Thymus (tissue), 11 donors: ENCODE results near the gene PRR15L. TPM values are rescaled to one million over a fixed set of nuclear protein-coding genes. Genes with fewer than 3 reads are reported as not detected.

Source experiments
- DNase-seq, 9 donors: peaks; one replicate each; pipeline ENCODE4 v3.0.0-alpha.2; 2013; ENCODE audit warnings: low spot score in 9 of 9, low read depth in 6 of 9, missing footprints in 1 of 9
- H3K27ac ChIP-seq, 2 donors: one replicate each; pipeline ENCODE4 v1.5.1; 2013; ENCODE audit warnings: control low read depth in 1 of 2, low read depth in 1 of 2, low read length in 1 of 2, mild to moderate bottlenecking in 1 of 2, moderate library complexity in 1 of 2
- H3K27me3 ChIP-seq, 2 donors: one replicate each; pipeline ENCODE4 v1.5.1; 2013; ENCODE audit warnings: low read length in 1 of 2; ENCODE audit not compliant: control insufficient read depth in 2 of 2, insufficient read depth in 1 of 2
- H3K36me3 ChIP-seq, 2 donors: one replicate each; pipeline ENCODE4 v1.5.1; 2013; ENCODE audit warnings: low read length in 1 of 2, mild to moderate bottlenecking in 1 of 2, moderate library complexity in 1 of 2; ENCODE audit not compliant: control insufficient read depth in 2 of 2, insufficient read depth in 2 of 2
- H3K4me1 ChIP-seq, 2 donors: one replicate each; pipeline ENCODE4 v1.5.1; 2013; ENCODE audit warnings: low read length in 2 of 2; ENCODE audit not compliant: control insufficient read depth in 2 of 2, insufficient read depth in 2 of 2
- H3K4me3 ChIP-seq, 2 donors: one replicate each; pipeline ENCODE4 v1.5.1; 2013; ENCODE audit warnings: low read length in 2 of 2, control low read depth in 1 of 2, mild to moderate bottlenecking in 1 of 2
- H3K9me3 ChIP-seq, 2 donors: one replicate each; pipeline ENCODE4 v1.5.1; 2013; ENCODE audit warnings: low read length in 1 of 2, mild to moderate bottlenecking in 1 of 2; ENCODE audit not compliant: control insufficient read depth in 2 of 2, insufficient read depth in 1 of 2
- WGBS: extraction: QIAGEN DNeasy Blood & Tissue Kit; methylation state at CpG from one replicate; pipeline ENCODE4 v1.1.7; 2013; 5-methylcytosine and 5-hydroxymethylcytosine counted together
- polyA plus RNA-seq: library from polyadenylated mRNA; stranded (reverse); fragments of 200-250 nt; gene quantifications from one replicate; pipeline ENCODE4 v1.2.3, GENCODE V29; 2013
- total RNA-seq: library from RNA; stranded (reverse); fragments of 120-200 nt; gene quantifications from one replicate; pipeline ENCODE4 v1.2.4, GENCODE V29; 2013
- donor health status: healthy.

The PRR15L gene
- total and polyA plus RNA-seq, 2 donors, result 0.38 to 1.9 TPM

DNA sequence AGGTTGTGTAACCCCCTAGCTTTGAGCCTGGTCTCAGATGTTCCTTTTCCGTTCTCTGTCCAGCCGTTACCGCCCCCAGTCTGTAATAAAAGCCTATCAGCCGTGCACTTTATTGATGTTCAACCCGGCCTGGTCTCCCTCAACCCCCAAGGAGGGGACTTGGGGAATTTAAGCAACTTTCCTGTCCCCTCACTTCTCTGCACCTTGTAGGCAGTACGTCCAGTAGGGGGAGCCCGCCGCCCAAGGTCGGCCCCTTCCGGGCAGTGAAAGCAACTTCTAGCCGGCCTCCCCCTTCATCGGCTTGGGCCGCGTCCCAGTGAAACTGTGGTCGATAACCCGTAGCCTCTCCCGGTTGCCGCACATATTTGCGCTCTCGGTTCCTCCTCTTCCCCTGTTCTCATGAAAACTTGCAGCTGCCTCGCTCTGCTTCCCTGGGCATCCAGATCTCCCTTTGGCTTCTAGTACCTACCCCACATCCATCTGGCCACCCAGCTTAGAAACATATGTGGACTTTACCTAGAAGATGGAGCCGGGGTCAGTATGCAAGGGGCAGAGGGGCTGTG, 8.4 kb downstream of the PRR15L start:
- DNase-seq, result peak in 6 of 9 donors; percentile 47 to 83 (median 70)
- H3K27me3 ChIP-seq, result no peaks in the 10 kb centered on the region
- WGBS, result 15% methylated on average over 22 of the region's 22 CpGs
- peak overlapping the region; percentile 21 to 24 for H3K4me3 ChIP-seq
- peak overlapping the region; percentile 56 to 68 for H3K27ac ChIP-seq
- H3K4me1 ChIP-seq, result peaks cover 17 to 52% of the 10 kb centered on the region in 2 donors
- H3K9me3 ChIP-seq, result no peaks in the 10 kb centered on the region
- H3K36me3 ChIP-seq, result peaks cover 8 to 37% of the 10 kb centered on the region in 2 donors

DNA sequence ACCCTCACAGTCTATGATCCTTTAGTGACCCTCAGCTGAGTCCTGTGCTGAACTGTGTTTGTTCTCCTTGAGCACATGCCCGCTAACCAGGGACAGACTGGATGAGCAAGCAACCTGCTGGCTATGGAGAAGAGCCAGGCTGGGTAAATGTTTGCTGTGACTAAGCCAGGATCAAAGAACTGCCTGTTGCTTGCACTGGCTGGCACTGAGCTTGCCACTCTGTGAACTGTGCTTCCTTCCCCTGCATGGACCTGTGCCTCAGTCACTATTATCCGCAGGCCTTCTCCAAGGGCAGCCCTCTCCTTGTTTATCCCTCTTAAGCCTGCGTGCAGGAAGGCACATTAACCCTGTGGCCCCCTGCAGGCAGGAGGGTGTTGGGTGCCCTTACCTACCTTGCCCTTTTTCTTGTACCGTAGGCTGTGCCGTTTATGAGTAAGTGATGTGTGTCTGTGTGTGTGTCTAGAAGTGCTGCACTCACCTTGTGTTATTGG, 8.9 kb downstream of the PRR15L start:
- H3K9me3 ChIP-seq, result no peaks in the 10 kb centered on the region
- no peak overlapping the region for H3K4me3 ChIP-seq
- peaks cover 5 to 37% of the 10 kb centered on the region in 2 donors for H3K36me3 ChIP-seq
- no peak overlapping the region for H3K27ac ChIP-seq
- H3K27me3 ChIP-seq, result no peaks in the 10 kb centered on the region
- 80% methylated on average over 5 of the region's 5 CpGs for WGBS
- no peak for DNase-seq
- peaks cover 20 to 57% of the 10 kb centered on the region in 2 donors for H3K4me1 ChIP-seq

DNA sequence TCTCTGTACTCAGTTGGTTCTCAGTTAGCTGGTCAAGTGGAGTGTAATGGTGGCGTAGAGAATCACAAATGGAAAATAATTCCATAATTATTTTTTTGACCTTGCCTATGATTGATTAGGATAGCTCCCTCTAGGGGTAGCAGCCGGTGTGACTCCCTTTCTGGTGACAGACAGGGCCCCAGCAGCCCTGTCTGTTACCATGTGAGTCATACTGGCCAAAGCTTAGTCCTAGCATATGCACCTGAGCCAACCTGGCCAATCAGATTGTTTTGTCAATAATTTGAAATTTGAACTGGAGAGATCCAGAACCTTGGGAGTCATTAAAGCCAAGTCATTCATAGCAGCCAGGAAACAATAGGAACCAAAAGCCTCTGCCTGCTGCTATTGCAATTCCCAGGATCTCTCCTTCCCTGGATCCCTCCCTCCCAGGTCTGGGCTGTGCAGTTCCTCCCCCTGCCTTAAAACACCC, 10.7 kb downstream of the PRR15L start:
- Histone ChIP-seq H3K36me3 (peaks cover 4 to 37% of the 10 kb centered on the region in 2 donors), H3K4me1 (peaks cover 29 to 65% of the 10 kb centered on the region in 2 donors), H3K9me3 (no peaks in the 10 kb centered on the region), H3K27me3 (no peaks in the 10 kb centered on the region), H3K27ac (no peak overlapping the region), H3K4me3 (no peak overlapping the region)
- peak in 3 of 9 donors; percentile 47 to 66 (median 65) for DNase-seq
- 44% methylated on average over 2 of the region's 2 CpGs for WGBS

DNA sequence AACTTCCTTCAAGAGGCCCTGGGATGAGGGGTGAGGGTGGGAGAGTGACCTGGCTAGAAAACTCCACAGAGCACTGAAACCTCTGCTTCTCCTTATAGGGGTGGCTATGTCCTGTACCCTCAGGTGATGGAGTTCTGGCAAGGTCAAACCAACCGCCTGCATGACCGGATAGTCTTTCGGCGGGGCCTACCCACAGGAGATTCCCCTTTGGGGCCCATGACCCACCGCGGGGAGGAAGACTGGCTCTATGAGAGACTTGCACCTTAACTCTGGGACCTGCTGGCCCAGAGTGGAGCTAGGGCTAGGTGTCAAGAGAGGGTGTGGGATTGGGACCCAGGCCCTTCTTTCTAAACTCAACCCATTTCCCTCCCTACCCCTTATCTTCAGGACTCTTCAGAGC, 11.2 kb downstream of the PRR15L start:
- Histone ChIP-seq H3K4me1 (peaks cover 32 to 68% of the 10 kb centered on the region in 2 donors), H3K36me3 (peaks cover 4 to 37% of the 10 kb centered on the region in 2 donors), H3K9me3 (no peaks in the 10 kb centered on the region), H3K27ac (no peak overlapping the region), H3K4me3 (no peak overlapping the region), H3K27me3 (no peaks in the 10 kb centered on the region)
- DNase-seq, result no peak
- WGBS, result 94% methylated on average over 6 of the region's 6 CpGs

DNA sequence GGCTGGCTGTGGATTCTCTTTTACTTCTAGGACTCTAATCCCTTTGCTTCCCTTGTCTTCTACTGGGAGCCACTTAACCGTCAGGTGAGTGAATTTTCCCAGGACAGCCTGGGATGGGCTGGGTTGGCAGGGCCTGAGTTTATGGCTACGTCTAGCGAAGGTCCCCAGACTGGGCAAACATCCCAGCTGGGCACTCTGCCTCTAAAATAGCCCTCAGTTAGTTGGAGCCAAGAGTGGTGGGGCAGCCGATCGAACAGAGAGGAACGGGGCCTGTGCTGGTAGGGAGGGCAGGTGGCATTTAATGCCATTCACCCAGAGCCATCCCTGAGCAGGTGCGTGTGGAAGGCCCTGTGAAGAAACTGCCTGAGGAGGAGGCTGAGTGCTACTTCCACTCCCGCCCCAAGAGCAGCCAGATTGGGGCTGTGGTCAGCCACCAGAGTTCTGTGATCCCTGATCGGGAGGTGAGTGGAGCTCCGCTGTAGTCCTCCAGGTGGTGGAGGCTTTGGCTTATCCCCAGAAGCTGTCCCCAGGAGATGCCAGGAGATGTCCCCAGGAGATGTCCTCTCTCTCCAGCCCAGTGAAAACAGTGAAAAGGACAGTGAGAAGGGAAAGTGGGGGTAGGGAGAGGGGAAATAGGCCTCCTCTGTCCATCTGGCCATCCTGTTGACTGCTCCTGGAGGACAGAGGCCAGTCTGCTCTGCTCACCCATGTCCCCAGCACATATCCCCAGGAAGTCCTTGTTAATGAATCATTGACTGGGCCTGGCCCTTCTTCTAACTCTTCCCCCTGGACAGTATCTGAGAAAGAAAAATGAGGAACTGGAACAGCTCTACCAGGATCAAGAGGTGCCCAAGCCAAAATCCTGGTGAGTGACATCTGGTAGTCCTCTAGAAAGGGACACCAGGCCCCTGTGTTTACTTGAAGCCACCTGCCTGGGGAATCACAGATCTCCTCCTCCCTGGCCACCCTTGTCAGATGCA, 11.9 kb downstream of the PRR15L start:
- Histone ChIP-seq H3K9me3 (no peaks in the 10 kb centered on the region), H3K27ac (peak overlapping the region; percentile 64 to 84), H3K4me1 (peaks cover 32 to 72% of the 10 kb centered on the region in 2 donors), H3K4me3 (peak overlapping the region in 1 of 2 donors; percentile 32), H3K36me3 (peaks cover 4 to 37% of the 10 kb centered on the region in 2 donors), H3K27me3 (no peaks in the 10 kb centered on the region)
- WGBS, result 88% methylated on average over 10 of the region's 10 CpGs
- no peak for DNase-seq

DNA sequence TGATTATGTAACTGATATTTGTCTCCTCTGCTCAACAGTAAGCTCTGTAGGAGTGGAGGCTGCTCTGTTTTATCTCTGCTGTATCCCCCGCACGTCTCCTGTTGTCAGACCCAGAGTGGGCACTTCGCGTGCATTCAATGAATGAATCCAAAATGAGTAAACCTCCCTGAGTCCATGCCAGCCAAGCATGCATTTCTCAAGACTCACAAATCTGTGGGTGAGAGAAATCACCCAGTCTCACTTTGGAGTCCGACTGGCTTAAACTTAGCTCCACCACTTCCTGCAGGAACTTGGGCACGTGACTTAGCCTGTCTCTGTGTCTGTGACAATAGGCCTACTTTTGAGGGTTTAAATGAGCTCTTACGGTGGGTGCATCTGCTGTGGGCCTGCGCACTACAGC, 12.6 kb downstream of the PRR15L start:
- H3K27me3 ChIP-seq, result no peaks in the 10 kb centered on the region
- peak overlapping the region; percentile 74 to 84 for H3K27ac ChIP-seq
- 72% methylated on average over 8 of the region's 8 CpGs for WGBS
- H3K4me1 ChIP-seq, result peaks cover 28 to 68% of the 10 kb centered on the region in 2 donors
- peak in 3 of 9 donors; percentile 33 to 63 (median 46) for DNase-seq
- H3K9me3 ChIP-seq, result no peaks in the 10 kb centered on the region
- H3K36me3 ChIP-seq, result peaks cover 4 to 37% of the 10 kb centered on the region in 2 donors
- H3K4me3 ChIP-seq, result peak overlapping the region in 1 of 2 donors; percentile 32

DNA sequence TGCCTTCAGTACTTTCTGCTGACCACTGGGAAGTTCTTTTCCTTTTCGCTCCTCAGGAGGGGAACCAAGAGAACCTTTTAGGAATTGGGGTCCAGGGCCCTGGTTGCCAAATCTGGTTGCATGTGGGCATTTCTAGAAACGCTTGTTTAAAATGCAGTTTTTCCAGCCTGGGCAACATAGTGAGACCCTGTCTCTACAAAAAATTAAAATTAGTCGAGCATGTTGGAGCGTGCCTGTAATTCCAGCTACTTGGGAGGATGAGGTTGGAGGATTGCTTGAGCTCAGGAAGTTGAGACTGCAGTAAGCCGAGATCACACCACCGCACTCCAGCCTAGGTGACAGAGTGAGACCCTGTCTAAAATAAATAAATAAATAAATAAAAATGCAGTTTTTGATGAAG, 15.1 kb downstream of the PRR15L start:
- no peak for DNase-seq
- H3K36me3 ChIP-seq, result peaks cover 4 to 26% of the 10 kb centered on the region in 2 donors
- H3K4me3 ChIP-seq, result peak overlapping the region in 1 of 2 donors; percentile 73
- H3K4me1 ChIP-seq, result peaks cover 22 to 50% of the 10 kb centered on the region in 2 donors
- no peaks in the 10 kb centered on the region for H3K27me3 ChIP-seq
- no peaks in the 10 kb centered on the region for H3K9me3 ChIP-seq
- 81% methylated on average over 6 of the region's 6 CpGs for WGBS
- no peak overlapping the region for H3K27ac ChIP-seq

DNA sequence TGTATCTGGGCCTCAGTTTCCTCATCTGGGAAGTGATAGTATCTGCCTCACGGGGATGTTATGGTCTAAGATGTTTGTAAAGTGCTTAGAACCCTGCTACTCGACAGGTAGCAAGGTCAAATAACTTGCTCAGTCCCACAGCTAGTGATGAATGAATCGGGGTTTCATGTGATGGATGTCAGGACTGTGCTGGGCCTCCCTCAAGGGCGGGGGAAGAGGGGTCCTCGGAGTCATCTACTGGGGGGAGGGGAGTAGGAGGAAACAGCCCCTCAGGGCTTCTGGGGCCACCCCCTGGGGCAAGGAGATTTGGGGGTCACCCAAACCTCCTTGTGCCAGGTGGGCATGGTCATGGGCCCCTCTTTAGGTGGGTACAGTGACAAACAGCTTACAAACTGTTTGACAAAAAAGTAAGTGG, 15.6 kb downstream of the PRR15L start:
- H3K4me1 ChIP-seq, result peaks cover 22 to 50% of the 10 kb centered on the region in 2 donors

More for the DNA sequence above, 15.6 kb downstream of the PRR15L start:
- peak overlapping the region in 1 of 2 donors; percentile 27 for H3K27ac ChIP-seq
- no peaks in the 10 kb centered on the region for H3K9me3 ChIP-seq
- WGBS, result 10% methylated on average over 5 of the region's 5 CpGs
- H3K36me3 ChIP-seq, result peaks cover 4 to 24% of the 10 kb centered on the region in 2 donors
- no peaks in the 10 kb centered on the region for H3K27me3 ChIP-seq
- DNase-seq, result no peak
- peak overlapping the region; percentile 71 to 73 for H3K4me3 ChIP-seq
